ENCODE data around the gene NBPF20. TPM values are rescaled to one million over a fixed set of nuclear protein-coding genes. Genes with fewer than 3 reads are reported as not detected.
"Not testable (repeated sequence)": the region's sequence is repeated elsewhere in the genome, so short reads cannot be mapped to it uniquely, and the experiment has no call there.

Gene NBPF20
- total and polyA plus RNA-seq, 5 donors, result 0.79 to 1.7 (median 1.1) TPM

- H3K4me1 ChIP-seq (ENCODE audit: control insufficient read depth, insufficient read depth, low read length); H3K27ac ChIP-seq (ENCODE audit: low read length); H3K9me3 ChIP-seq (ENCODE audit: control insufficient read depth, low read length); H3K4me3 ChIP-seq (ENCODE audit: low read length); ATAC-seq; DNase-seq; H3K27me3 ChIP-seq (ENCODE audit: control insufficient read depth, insufficient read depth); intact Hi-C loops (cut with DNase I): not testable (repeated sequence)
- WGBS, result 29% methylated on average over 1 of the region's 1 CpG
Observed at GRCh38 chr1:145459063-145459462, 33.7 kb upstream of the NBPF20 start.

GRCh38 chr1:145454824-145455177 lies 29.4 kb upstream of the NBPF20 start:
- WGBS, result 55% methylated on average over 2 of the region's 3 CpGs
- H3K27me3 ChIP-seq (ENCODE audit: control insufficient read depth, insufficient read depth); H3K27ac ChIP-seq (ENCODE audit: low read length); H3K4me3 ChIP-seq (ENCODE audit: low read length); H3K9me3 ChIP-seq (ENCODE audit: control insufficient read depth, low read length); ATAC-seq; H3K4me1 ChIP-seq (ENCODE audit: control insufficient read depth, insufficient read depth, low read length); DNase-seq; intact Hi-C loops (cut with DNase I): not testable (repeated sequence)

- intact Hi-C loops (cut with DNase I); ATAC-seq; H3K4me3 ChIP-seq (ENCODE audit: low read length); H3K27ac ChIP-seq (ENCODE audit: low read length); H3K4me1 ChIP-seq (ENCODE audit: control insufficient read depth, insufficient read depth, low read length); H3K27me3 ChIP-seq (ENCODE audit: control insufficient read depth, insufficient read depth); H3K9me3 ChIP-seq (ENCODE audit: control insufficient read depth, low read length): not testable (repeated sequence)
- DNase-seq, result peak in 1 of 3 donors; percentile 18
- 14% methylated on average over 54 of the region's 86 CpGs for WGBS
Observed at GRCh38 chr1:145453873-145454823, 28.7 kb upstream of the NBPF20 start.

- intact Hi-C loops (cut with DNase I), result not testable (repeated sequence)
Observed at GRCh38 chr1:145452506-145452905, 27.1 kb upstream of the NBPF20 start.

GRCh38 chr1:145451914-145452313 lies 26.5 kb upstream of the NBPF20 start:
- H3K27me3 ChIP-seq (ENCODE audit: control insufficient read depth, insufficient read depth); H3K4me1 ChIP-seq (ENCODE audit: control insufficient read depth, insufficient read depth, low read length); intact Hi-C loops (cut with DNase I); H3K9me3 ChIP-seq (ENCODE audit: control insufficient read depth, low read length); H3K27ac ChIP-seq (ENCODE audit: low read length); H3K4me3 ChIP-seq (ENCODE audit: low read length): not testable (repeated sequence)
- DNase-seq, result peak; percentile 12 to 65 (median 64)
- WGBS, result 2% methylated on average over 6 of the region's 8 CpGs
- ATAC-seq, result peak in 1 of 2 donors; percentile 43

More at GRCh38 chr1:145452506-145452905, 27.1 kb upstream of the NBPF20 start:
- not testable (repeated sequence) for DNase-seq; H3K4me1 ChIP-seq (ENCODE audit: control insufficient read depth, insufficient read depth, low read length); H3K4me3 ChIP-seq (ENCODE audit: low read length); H3K9me3 ChIP-seq (ENCODE audit: control insufficient read depth, low read length); H3K27me3 ChIP-seq (ENCODE audit: control insufficient read depth, insufficient read depth); H3K27ac ChIP-seq (ENCODE audit: low read length)
- 63% methylated on average over 4 of the region's 8 CpGs for WGBS
- peak in 1 of 2 donors; percentile 16 for ATAC-seq

- H3K9me3 ChIP-seq (ENCODE audit: control insufficient read depth, low read length); H3K4me3 ChIP-seq (ENCODE audit: low read length); H3K4me1 ChIP-seq (ENCODE audit: control insufficient read depth, insufficient read depth, low read length); ATAC-seq; DNase-seq; intact Hi-C loops (cut with DNase I); H3K27ac ChIP-seq (ENCODE audit: low read length); H3K27me3 ChIP-seq (ENCODE audit: control insufficient read depth, insufficient read depth): not testable (repeated sequence)
- WGBS, result 26% methylated on average over 10 of the region's 11 CpGs
Observed at GRCh38 chr1:145445219-145445618, 19.8 kb upstream of the NBPF20 start.

- H3K4me3 ChIP-seq (ENCODE audit: low read length); H3K9me3 ChIP-seq (ENCODE audit: control insufficient read depth, low read length); intact Hi-C loops (cut with DNase I); ATAC-seq; DNase-seq; H3K4me1 ChIP-seq (ENCODE audit: control insufficient read depth, insufficient read depth, low read length); H3K27ac ChIP-seq (ENCODE audit: low read length); H3K27me3 ChIP-seq (ENCODE audit: control insufficient read depth, insufficient read depth): not testable (repeated sequence)
- WGBS, result 78% methylated on average over 5 of the region's 5 CpGs
Observed at GRCh38 chr1:145442340-145442739, 16.9 kb upstream of the NBPF20 start.

GRCh38 chr1:145431363-145432256 lies 6.2 kb upstream of the NBPF20 start:
- H3K27ac ChIP-seq (ENCODE audit: low read length); H3K9me3 ChIP-seq (ENCODE audit: control insufficient read depth, low read length); H3K4me1 ChIP-seq (ENCODE audit: control insufficient read depth, insufficient read depth, low read length); H3K27me3 ChIP-seq (ENCODE audit: control insufficient read depth, insufficient read depth); intact Hi-C loops (cut with DNase I): not testable (repeated sequence)
- peak in 1 of 3 donors; percentile 15 for DNase-seq
- H3K4me3 ChIP-seq (ENCODE audit: low read length), result peak overlapping the region; percentile 9
- peak; percentile 47 to 73 for ATAC-seq
- 1% methylated on average over 53 of the region's 61 CpGs for WGBS

- intact Hi-C loops (cut with DNase I); H3K27me3 ChIP-seq (ENCODE audit: control insufficient read depth, insufficient read depth); H3K4me1 ChIP-seq (ENCODE audit: control insufficient read depth, insufficient read depth, low read length); H3K9me3 ChIP-seq (ENCODE audit: control insufficient read depth, low read length); H3K27ac ChIP-seq (ENCODE audit: low read length); DNase-seq; H3K4me3 ChIP-seq (ENCODE audit: low read length): not testable (repeated sequence)
- ATAC-seq, result peak in 1 of 2 donors; percentile 58
- 5% methylated on average over 9 of the region's 15 CpGs for WGBS
Observed at GRCh38 chr1:145430830-145431229, 5.4 kb upstream of the NBPF20 start.

GRCh38 chr1:145429329-145429728 lies 3.9 kb upstream of the NBPF20 start:
- H3K27ac ChIP-seq (ENCODE audit: low read length); intact Hi-C loops (cut with DNase I); H3K27me3 ChIP-seq (ENCODE audit: control insufficient read depth, insufficient read depth); DNase-seq; H3K4me1 ChIP-seq (ENCODE audit: control insufficient read depth, insufficient read depth, low read length); H3K9me3 ChIP-seq (ENCODE audit: control insufficient read depth, low read length); ATAC-seq: not testable (repeated sequence)
- WGBS, result 94% methylated on average over 1 of the region's 1 CpG
- H3K4me3 ChIP-seq (ENCODE audit: low read length), result peak overlapping the region; percentile 25
